Thoracic aorta (tissue), 2 donors: ENCODE results near the gene CHMP2A. TPM values are rescaled to one million over a fixed set of nuclear protein-coding genes. Genes with fewer than 3 reads are reported as not detected.

Source experiments
- ATAC-seq: fragments of 150-250 bp; one replicate; pipeline ENCODE4 v1.8.0; 2017; ENCODE audit warnings: low read depth; ENCODE audit not compliant: insufficient number of reproducible peaks, low FRiP score
- DNase-seq: peaks from one replicate; pipeline ENCODE4 v3.0.0-alpha.2; 2020; ENCODE audit warnings: low spot score
- H3K27ac ChIP-seq, 2 donors: fragments of 200-600 bp; sonication (generic); 1 replicate in 1 of 2; 2 replicates in 1 of 2; pipeline ENCODE4 v1.5.1; 2016; ENCODE audit warnings: mild to moderate bottlenecking in 2 of 2, moderate library complexity in 2 of 2
- H3K27me3 ChIP-seq: fragments of 200-600 bp; sonication (generic); replicated peaks from 2 replicates; pipeline ENCODE4 v1.6.0; 2016; ENCODE audit warnings: mild to moderate bottlenecking; ENCODE audit not compliant: insufficient read depth
- H3K36me3 ChIP-seq: fragments of 200-600 bp; sonication (generic); one replicate; pipeline ENCODE4 v1.5.1; 2016
- H3K4me1 ChIP-seq, 2 donors: fragments of 200-600 bp; sonication (generic); 1 replicate in 1 of 2; 2 replicates in 1 of 2; pipeline versions ENCODE4 v1.5.1 to v1.6.0; 2016; ENCODE audit warnings: low read depth in 2 of 2, mild to moderate bottlenecking in 1 of 2; ENCODE audit not compliant: control insufficient read depth in 1 of 2
- H3K4me3 ChIP-seq: fragments of 200-600 bp; sonication (generic); 2 replicates; pipeline ENCODE4 v1.5.1; 2016; ENCODE audit warnings: mild to moderate bottlenecking
- H3K9me3 ChIP-seq: fragments of 200-600 bp; sonication (generic); 2 replicates; pipeline ENCODE4 v1.5.1; 2016
- CTCF ChIP-seq: fragments of 200-600 bp; sonication (generic); IDR thresholded peaks from one replicate; pipeline ENCODE4 v1.5.1; 2019; ENCODE audit warnings: antibody characterized with exemption
- total RNA-seq, 2 donors: library from RNA; depleted of rRNA; stranded (reverse); fragments of >200 nt; gene quantifications; one replicate each; pipeline versions ENCODE4 v1.1.0 to v1.2.3, GENCODE V29; 2016

Gene CHMP2A
- 10 to 100 TPM; 90.3 to 98.8 TPM for total RNA-seq

DNA sequence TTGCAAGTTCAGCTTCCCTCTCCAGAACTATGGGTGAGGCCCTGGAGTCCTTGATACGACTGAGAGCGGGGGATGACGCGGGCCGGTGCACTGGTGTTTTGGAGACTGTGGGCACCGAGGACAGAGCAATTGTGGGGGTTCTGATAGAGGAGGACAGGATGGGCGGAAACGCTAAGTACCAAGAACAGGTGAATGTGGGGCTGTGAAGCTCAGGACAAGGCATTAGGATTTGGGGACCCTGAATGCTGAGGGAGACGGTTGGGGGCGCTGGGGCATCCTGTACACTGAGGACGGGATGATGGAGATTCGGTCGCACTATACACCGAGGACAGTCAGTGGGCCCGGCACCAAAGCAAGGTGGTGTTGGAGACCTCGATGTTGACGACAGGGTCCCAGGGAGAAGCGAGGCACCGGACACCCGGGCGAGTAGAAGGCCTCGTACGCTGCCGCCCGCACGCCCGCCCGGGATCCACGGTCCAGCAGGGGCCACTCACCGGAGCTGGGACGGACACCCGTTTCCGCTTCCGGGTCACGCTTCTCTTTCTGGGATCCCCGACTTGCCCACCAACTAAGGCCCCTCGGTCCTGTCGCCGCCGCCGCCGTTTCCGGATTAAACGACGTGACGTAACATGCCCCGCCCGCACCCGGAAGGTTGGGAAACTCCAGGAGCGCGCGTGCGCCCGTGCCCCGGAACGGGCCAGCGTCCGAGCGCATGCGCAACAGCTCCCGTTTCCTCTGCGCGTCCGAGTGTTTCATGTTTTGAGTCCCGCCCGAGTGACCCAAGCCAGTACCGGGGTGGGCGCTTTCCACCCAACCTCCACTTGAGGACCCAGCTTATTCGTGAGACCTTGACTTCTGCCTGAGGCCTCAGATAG lies at the start of gene CHMP2A:
TSS of gene CHMP2A (minus strand) at position 612 of the 875 bp plus-strand sequence. CDS start 893 bp downstream, outside the sequence.
- Histone ChIP-seq H3K27me3 (no peaks in the 10 kb centered on the region), H3K36me3 (peaks cover 39% of the 10 kb centered on the region), H3K4me1 (peaks cover 25 to 42% of the 10 kb centered on the region in 2 donors), H3K27ac (peak within 1 kb of the TSS; percentile 80 to 91), H3K9me3 (no peaks in the 10 kb centered on the region), H3K4me3 (peak within 1 kb of the TSS; percentile 84)
- ATAC-seq: peak; percentile 51
- DNase-seq: peak; percentile 93
- no peak for TF ChIP-seq CTCF

- DNase-seq (no peak), ATAC-seq (no peak)
- Histone ChIP-seq H3K27me3 (no peaks in the 10 kb centered on the region), H3K4me1 (peaks cover 0 to 2% of the 10 kb centered on the region in 2 donors), H3K9me3 (no peaks in the 10 kb centered on the region), H3K4me3 (no peak overlapping the region), H3K27ac (no peak overlapping the region), H3K36me3 (peaks cover 16% of the 10 kb centered on the region)
- TF ChIP-seq CTCF: no peak
Observed at GRCh38 chr19:58586133-58586765, 31.3 kb upstream of the CHMP2A start.

- no peak overlapping the region for H3K27ac ChIP-seq
- H3K36me3 ChIP-seq: peaks cover 16% of the 10 kb centered on the region
- H3K4me1 ChIP-seq: peaks cover 0 to 6% of the 10 kb centered on the region in 2 donors
- H3K27me3 ChIP-seq: no peaks in the 10 kb centered on the region
- no peak for TF ChIP-seq CTCF
- no peak overlapping the region for H3K4me3 ChIP-seq
- no peak for DNase-seq
- H3K9me3 ChIP-seq: no peaks in the 10 kb centered on the region
- no peak for ATAC-seq
Observed at GRCh38 chr19:58585442-58586132, 30.7 kb upstream of the CHMP2A start.

- peaks cover 0 to 6% of the 10 kb centered on the region in 2 donors for H3K4me1 ChIP-seq
- H3K36me3 ChIP-seq: peaks cover 16% of the 10 kb centered on the region
- no peaks in the 10 kb centered on the region for H3K27me3 ChIP-seq
- no peak for TF ChIP-seq CTCF
- ATAC-seq: no peak
- H3K9me3 ChIP-seq: no peaks in the 10 kb centered on the region
- DNase-seq: no peak
- H3K4me3 ChIP-seq: no peak overlapping the region
- no peak overlapping the region for H3K27ac ChIP-seq
Observed at GRCh38 chr19:58584498-58585441, 29.9 kb upstream of the CHMP2A start.
